ENCODE measurements around the gene DNAH14.
A peak's percentile ranks its signal among the peaks of the same experiment; 100 is the strongest.

Gene DNAH14

GRCh38 chr1:225423518-225423855 lies 494.0 kb downstream of the DNAH14 start:
- no peak overlapping the region for H3K27ac ChIP-seq
- no peak overlapping the region for H3K4me3 ChIP-seq
- TF ChIP-seq CTCF (IDR thresholded peaks at IDR 0.05) = no peak
- DNase-seq (ENCODE audit: low spot score) = no peak

GRCh38 chr1:225424562-225425200 lies 495.2 kb downstream of the DNAH14 start:
- DNase-seq (ENCODE audit: low spot score) = no peak
- Histone ChIP-seq H3K27ac (no peak overlapping the region), H3K4me3 (peak overlapping the region; percentile 19)
- no peak for TF ChIP-seq CTCF (IDR thresholded peaks at IDR 0.05)

GRCh38 chr1:225425201-225425786 lies 495.8 kb downstream of the DNAH14 start:
- TF ChIP-seq CTCF (IDR thresholded peaks at IDR 0.05) = no peak

GRCh38 chr1:225426395-225427234 lies 497.1 kb downstream of the DNAH14 start:
- no peak for TF ChIP-seq CTCF (IDR thresholded peaks at IDR 0.05)
- DNase-seq (ENCODE audit: low spot score) = no peak
- Histone ChIP-seq H3K27ac (peak overlapping the region; percentile 85 to 87), H3K4me3 (peak overlapping the region; percentile 87)

More at GRCh38 chr1:225425201-225425786, 495.8 kb downstream of the DNAH14 start:
- H3K27ac ChIP-seq = no peak overlapping the region
- no peak overlapping the region for H3K4me3 ChIP-seq
- DNase-seq (ENCODE audit: low spot score) = no peak

GRCh38 chr1:225427235-225428067 lies 498.0 kb downstream of the DNAH14 start, which contains the start of gene LBR:
Gene LBR (minus strand): TSS chr1:225428038. CDS start chr1:225424075, 3,963 bp downstream.
- no peak for DNase-seq (ENCODE audit: low spot score)
- H3K4me3 ChIP-seq = peak within 1 kb of the TSS; percentile 87
- no peak for TF ChIP-seq CTCF (IDR thresholded peaks at IDR 0.05)
- H3K27ac ChIP-seq = peak within 1 kb of the TSS; percentile 85 to 87

- peak; percentile 94 for DNase-seq (ENCODE audit: low spot score)
- TF ChIP-seq CTCF (IDR thresholded peaks at IDR 0.05) = no peak
- Histone ChIP-seq H3K4me3 (peak overlapping the region; percentile 87), H3K27ac (peak overlapping the region; percentile 85 to 87)
Observed at GRCh38 chr1:225428068-225428880, 498.8 kb downstream of the DNAH14 start.
